GM18909 (cell line): ENCODE measurements around the gene YES1.
A peak's percentile ranks its signal among the peaks of the same experiment; 100 is the strongest.
"Not testable (repeated sequence)": the region's sequence is repeated elsewhere in the genome, so short reads cannot be mapped to it uniquely, and the experiment has no call there.

ENCODE experiments used
- ATAC-seq: cut with Tn5 transposase; IDR thresholded peaks from one replicate; pipeline ENCODE4 v1.9.1; 2021; ENCODE audit warnings: mild to moderate bottlenecking; ENCODE audit not compliant: unreplicated experiment, poor library complexity

The YES1 gene

GRCh38 chr18:741931-742512 lies 70.0 kb downstream of the YES1 start:
- ATAC-seq: peak; percentile 91

GRCh38 chr18:732371-732770 lies 79.7 kb downstream of the YES1 start:
- no peak for ATAC-seq

DNA sequence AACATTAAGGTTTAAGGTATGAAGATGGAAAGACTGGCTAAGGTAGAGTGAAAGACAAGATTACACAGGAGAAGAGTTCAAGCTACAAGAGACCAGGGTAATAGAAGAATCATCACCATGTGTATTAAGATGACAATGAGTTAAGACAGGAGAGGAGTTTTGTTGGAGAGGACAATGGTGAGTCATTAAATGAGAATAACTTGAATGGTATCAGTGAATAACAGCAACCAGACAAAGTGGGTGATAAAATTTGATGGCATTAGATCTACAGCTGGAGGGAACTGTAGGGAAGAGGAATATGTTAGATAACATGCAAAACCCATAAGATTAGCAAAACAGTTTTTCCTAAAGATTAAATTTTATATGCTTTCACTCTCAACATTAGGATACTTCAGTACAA lies 80.9 kb downstream of the YES1 start:
- ATAC-seq: no peak

DNA sequence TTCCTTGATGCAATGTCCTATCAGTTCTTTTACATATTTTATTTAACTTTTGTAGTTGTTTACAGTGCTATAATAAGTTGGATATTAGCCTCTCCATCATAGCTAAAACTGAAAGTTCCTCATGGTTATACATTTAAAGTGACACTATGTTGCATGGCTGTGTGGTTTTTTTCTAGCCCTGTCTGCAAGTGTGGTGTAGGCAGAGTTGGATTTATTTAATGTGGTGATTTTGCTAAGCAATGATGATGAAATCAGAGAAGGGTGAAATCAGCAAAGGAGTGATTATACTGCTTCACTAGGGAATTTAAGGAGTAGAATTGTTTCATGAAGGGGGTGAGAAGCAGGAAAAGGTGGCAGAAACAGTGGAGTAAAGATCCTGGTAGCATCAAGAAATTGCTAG lies 81.3 kb downstream of the YES1 start:
- ATAC-seq: no peak

GRCh38 chr18:730120-730519 lies 81.9 kb downstream of the YES1 start:
- not testable (repeated sequence) for ATAC-seq

DNA sequence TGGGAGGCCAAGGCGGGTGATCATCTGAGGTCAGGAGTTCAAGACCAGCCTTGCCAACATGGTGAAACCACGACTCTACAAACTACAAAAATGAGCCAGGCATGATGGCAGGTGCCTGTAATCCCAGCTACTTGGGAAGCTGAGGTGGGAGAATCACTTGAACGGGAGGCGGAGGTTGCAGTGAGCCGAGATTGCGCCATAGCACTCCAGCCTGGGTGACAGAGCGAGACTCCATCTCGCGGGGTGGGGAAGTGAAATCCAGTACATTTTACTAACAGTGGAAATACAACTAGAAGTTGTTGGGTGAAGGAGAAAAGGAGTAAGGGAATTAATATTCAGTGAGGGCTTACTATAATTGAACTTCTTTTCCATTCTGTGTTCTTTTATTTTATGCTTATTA lies 86.4 kb downstream of the YES1 start:
- no peak for ATAC-seq

- ATAC-seq: no peak
Measured at GRCh38 chr18:723541-724080, 88.4 kb downstream of the YES1 start.

- no peak for ATAC-seq
Measured at GRCh38 chr18:717003-717402, 95.0 kb downstream of the YES1 start.

DNA sequence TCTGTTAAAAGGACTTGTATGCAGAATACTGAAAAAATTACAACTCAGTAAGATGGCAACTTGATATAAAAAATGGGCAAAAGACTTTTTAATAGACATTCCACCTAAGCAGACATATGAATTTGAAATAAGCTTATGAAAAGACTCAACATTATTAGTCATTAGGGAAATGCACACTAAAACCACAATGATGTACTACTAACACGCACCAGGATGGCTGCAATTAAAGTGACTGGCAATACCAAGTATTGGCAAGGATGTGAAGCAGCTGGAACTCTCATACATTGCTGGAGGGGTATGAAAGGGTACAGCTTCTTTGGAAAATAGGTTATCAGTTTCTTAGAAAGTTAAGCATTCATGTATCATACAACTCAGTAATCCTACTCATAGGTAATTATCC lies 96.4 kb downstream of the YES1 start:
- ATAC-seq: no peak

- ATAC-seq: no peak
Measured at GRCh38 chr18:713135-713490, 98.9 kb downstream of the YES1 start.

DNA sequence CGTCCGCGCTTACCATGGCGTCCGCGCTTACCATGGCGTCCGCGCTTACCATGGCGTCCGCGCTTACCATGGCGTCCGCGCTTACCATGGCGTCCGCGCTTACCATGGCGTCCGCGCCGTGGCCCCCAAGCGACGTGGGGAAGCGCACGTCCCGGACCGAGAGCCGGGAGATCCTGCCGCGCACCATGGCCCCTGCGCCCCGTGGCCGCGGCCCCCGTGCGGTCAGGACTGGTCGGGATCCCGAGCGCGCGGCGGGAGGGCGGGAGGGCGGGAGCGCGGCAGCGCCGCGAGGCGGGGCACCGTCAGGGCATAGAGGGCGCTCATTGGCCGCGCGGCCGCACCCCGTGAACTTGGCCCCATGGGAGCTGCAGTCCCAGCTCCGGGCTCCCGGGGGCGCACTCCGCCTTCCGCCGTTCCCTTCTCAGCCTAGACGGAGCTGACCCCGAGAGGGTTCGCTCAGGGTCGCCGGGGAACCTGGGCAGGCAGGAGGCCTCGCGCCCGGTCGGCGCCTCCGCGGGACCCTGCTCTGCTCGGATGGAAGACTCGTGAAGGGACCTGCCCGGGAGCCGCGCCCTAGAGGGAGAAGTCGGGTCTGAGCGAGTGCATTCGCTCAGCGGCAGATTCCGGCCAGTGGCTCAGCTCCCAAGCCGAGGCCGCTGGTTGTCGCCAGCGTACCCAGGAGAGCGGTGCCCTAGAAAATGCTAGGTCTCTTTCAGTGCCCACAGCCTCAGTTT lies 99.5 kb downstream of the YES1 start, which contains the start of gene ENOSF1:
ENOSF1 (minus strand) TSS at position 230 of the 734 bp plus-strand sequence; CDS start at position 187, 43 bp downstream.
- peak; percentile 91 for ATAC-seq

DNA sequence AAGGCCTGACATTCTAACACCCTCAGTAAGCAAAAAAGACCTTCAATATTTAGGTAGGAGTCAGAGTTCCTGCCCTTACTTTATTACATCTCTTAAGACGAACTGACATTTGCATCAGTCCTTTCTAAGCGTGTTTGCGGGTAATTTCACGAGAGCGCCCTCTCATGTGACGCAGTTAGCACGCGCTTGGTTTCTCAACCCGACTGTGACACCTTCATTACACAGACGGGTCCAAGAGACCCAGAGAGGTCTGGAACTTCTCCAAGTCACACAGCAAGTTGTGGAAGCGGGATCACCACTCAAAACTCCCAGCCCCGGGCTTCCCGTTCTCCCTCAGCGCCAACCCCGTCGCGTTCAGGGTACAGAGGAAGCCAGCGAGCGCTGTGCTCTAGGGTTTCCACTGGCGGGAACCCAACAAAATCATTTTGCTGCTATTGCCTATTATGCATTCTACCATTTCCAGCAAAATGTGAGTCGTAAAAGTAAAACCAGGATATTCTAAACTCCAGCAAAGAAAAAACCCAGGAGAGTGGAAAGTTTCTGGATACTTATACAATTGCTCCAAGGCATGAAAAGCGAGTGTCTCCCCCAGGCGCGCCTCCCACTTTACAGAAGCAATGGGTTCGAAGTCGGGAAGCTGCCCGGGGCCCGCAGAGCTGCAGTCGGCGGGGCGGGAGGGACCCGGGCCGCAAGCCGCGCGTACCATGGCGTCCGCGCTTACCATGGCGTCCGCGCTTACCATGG lies 100.2 kb downstream of the YES1 start:
- peak; percentile 57 for ATAC-seq

GRCh38 chr18:711310-711656 lies 100.8 kb downstream of the YES1 start:
- peak; percentile 11 for ATAC-seq

GRCh38 chr18:710418-711300 lies 101.4 kb downstream of the YES1 start:
- ATAC-seq: no peak

- no peak for ATAC-seq
Measured at GRCh38 chr18:709771-710170, 102.3 kb downstream of the YES1 start.

- ATAC-seq: no peak
Measured at GRCh38 chr18:708096-708495, 103.9 kb downstream of the YES1 start.

DNA sequence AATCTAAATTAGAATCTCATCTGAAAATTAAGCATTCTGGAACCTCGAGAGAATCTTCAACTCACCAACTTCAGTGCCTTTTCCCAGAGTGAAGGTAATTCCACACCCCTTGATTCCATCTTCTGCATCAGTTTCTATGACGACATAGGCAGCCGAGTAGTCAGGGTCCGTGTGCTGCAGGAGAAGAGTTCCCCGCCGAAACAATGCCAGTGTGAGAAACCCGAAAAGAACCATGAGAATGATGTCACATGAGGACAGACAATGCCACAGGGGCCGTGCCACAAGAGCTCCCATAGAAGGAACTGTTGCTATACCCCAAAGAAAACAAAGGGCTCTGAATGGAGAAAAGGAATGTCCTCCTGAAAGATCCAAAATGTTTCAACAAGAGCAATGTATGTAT lies 105.6 kb downstream of the YES1 start:
- ATAC-seq: no peak

- no peak for ATAC-seq
Measured at GRCh38 chr18:703213-703967, 108.7 kb downstream of the YES1 start.

GRCh38 chr18:697800-698199 lies 114.2 kb downstream of the YES1 start:
- ATAC-seq: no peak

DNA sequence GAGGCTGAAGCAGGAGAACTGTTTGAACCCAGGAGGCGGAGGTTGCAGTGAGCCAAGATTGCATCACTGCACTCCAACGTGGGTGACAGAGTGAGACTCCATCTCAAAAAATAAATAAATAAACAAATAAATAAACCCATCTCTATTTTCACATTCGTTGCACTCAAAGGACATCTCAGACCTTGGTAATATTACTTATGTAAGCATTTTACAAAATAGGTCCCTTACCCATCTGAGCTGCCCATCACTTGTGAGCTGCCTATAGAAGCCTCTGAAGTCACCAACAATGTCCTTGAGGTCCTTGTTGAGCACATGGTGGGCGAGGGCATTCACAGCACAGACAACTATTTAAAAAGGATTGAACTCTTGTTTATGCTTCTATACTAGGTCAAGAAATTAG lies 115.0 kb downstream of the YES1 start:
- ATAC-seq: no peak
